ENCODE measurements around the gene CFDP1. TPM values are rescaled to one million over a fixed set of nuclear protein-coding genes. Genes with fewer than 3 reads are reported as not detected.

CFDP1 gene
- total RNA-seq, 1 experiment from 2014 or later = 32.1 TPM

DNA sequence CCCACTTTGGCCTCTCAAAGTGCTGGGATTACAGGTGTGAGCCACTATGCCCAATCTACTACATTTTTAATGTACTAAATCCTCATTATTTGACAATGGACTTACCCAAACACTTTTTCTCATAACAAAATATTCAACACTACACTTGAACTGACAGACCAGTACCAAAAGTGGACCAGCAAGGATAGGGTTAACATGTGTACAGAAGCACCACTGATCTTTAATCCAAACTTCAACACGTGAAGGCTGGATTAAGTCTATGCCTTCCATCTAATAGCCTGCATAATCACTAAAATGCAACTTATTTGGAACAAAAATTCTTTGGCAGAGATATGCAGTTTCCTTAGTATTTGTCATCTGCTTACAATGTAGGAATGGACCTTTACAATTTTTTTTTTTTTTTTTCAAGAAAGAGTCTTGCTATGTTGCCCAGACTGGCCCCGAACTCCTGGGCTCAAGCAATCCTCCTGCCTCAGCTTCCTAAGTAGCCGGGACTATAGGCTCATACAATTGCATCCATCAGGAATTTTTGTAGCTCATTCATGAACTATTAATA lies 121.8 kb downstream of the CFDP1 start:
- BruUV-seq (replicated peaks) = no TSS peak
- H3K4me3 ChIP-seq (ENCODE audit: low read length) = no peak overlapping the region
- H3K4me2 ChIP-seq (ENCODE audit: low read length) = no peak overlapping the region
- no peak overlapping the region for H2AFZ ChIP-seq (ENCODE audit: low read length)
- ChIA-PET POLR2A (ENCODE audit: unreplicated experiment) (no interaction called here), CTCF (no interaction called here)
- no peak overlapping the region for H3K9ac ChIP-seq (ENCODE audit: low read length)
- no peaks in the 10 kb centered on the region for H3K36me3 ChIP-seq (ENCODE audit: low read depth, low read length)
- TF ChIP-seq, protein P1, sequence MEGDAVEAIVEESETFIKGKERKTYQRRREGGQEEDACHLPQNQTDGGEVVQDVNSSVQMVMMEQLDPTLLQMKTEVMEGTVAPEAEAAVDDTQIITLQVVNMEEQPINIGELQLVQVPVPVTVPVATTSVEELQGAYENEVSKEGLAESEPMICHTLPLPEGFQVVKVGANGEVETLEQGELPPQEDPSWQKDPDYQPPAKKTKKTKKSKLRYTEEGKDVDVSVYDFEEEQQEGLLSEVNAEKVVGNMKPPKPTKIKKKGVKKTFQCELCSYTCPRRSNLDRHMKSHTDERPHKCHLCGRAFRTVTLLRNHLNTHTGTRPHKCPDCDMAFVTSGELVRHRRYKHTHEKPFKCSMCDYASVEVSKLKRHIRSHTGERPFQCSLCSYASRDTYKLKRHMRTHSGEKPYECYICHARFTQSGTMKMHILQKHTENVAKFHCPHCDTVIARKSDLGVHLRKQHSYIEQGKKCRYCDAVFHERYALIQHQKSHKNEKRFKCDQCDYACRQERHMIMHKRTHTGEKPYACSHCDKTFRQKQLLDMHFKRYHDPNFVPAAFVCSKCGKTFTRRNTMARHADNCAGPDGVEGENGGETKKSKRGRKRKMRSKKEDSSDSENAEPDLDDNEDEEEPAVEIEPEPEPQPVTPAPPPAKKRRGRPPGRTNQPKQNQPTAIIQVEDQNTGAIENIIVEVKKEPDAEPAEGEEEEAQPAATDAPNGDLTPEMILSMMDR (conservative IDR thresholded peaks at IDR 0.05; ENCODE audit: low read depth, low read length) = no peak
- TF ChIP-seq EZH2 (IDR thresholded peaks at IDR 0.05; ENCODE audit: low read length, unreplicated experiment) (no peak), EZH2phosphoT487 (IDR thresholded peaks at IDR 0.05; ENCODE audit: borderline replicate concordance, low read length) (no peak)
- H3K9me2 ChIP-seq (replicated peaks; ENCODE audit: low read length) = no peaks in the 10 kb centered on the region
- H3K27ac ChIP-seq (ENCODE audit: low read length) = no peak overlapping the region
- no peaks in the 10 kb centered on the region for H3K9me3 ChIP-seq (ENCODE audit: low read length)
- H4K20me1 ChIP-seq (ENCODE audit: low read length) = no peaks in the 10 kb centered on the region
- peaks cover 6% of the 10 kb centered on the region for H3K4me1 ChIP-seq (ENCODE audit: insufficient read depth, low read length)
- H3F3A ChIP-seq (ENCODE audit: low read length, unreplicated experiment) = no peaks in the 10 kb centered on the region
- no peaks in the 10 kb centered on the region for H3K79me2 ChIP-seq (ENCODE audit: low read length)
- H3K27me3 ChIP-seq (ENCODE audit: low read length) = no peaks in the 10 kb centered on the region
- DNase-seq (no peak), ATAC-seq (no peak)
- intact Hi-C loops (cut with micrococcal nuclease) = no loop called here

DNA sequence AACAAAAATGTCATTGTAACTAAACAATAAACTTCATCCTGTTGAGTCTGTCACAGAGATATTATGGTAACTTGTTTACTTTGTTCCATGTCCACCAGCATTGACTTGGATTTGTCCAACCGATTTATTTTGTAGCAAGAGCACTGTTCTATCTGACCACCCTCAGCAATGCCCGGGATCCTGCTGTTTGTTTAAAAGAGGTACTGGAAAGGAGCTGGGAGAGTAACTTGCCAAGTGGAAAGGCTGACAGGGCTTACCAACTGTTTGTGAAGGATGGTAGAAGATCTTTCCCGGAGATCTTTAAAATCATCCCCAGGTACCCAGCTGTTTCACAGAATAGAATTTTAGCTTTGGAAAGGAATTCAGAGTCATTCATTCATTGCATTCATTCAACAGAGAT lies 122.8 kb downstream of the CFDP1 start:
- no peaks in the 10 kb centered on the region for H3K9me3 ChIP-seq (ENCODE audit: low read length)
- no TSS peak for BruUV-seq (replicated peaks)
- no peaks in the 10 kb centered on the region for H3K9me2 ChIP-seq (replicated peaks; ENCODE audit: low read length)
- ATAC-seq (no peak), DNase-seq (no peak)
- H3K4me2 ChIP-seq (ENCODE audit: low read length) = no peak overlapping the region
- H3K9ac ChIP-seq (ENCODE audit: low read length) = no peak overlapping the region
- intact Hi-C loops (cut with micrococcal nuclease) = no loop called here
- peaks cover 14% of the 10 kb centered on the region for H3K4me1 ChIP-seq (ENCODE audit: insufficient read depth, low read length)
- ChIA-PET POLR2A (ENCODE audit: unreplicated experiment) (no interaction called here), CTCF (no interaction called here)
- H2AFZ ChIP-seq (ENCODE audit: low read length) = no peak overlapping the region
- no peak overlapping the region for H3K27ac ChIP-seq (ENCODE audit: low read length)
- no peaks in the 10 kb centered on the region for H3K27me3 ChIP-seq (ENCODE audit: low read length)
- H3K36me3 ChIP-seq (ENCODE audit: low read depth, low read length) = no peaks in the 10 kb centered on the region
- H3K4me3 ChIP-seq (ENCODE audit: low read length) = no peak overlapping the region
- H3F3A ChIP-seq (ENCODE audit: low read length, unreplicated experiment) = peaks cover 3% of the 10 kb centered on the region
- TF ChIP-seq EZH2phosphoT487 (IDR thresholded peaks at IDR 0.05; ENCODE audit: borderline replicate concordance, low read length) (no peak), EZH2 (IDR thresholded peaks at IDR 0.05; ENCODE audit: low read length, unreplicated experiment) (no peak)
- TF ChIP-seq, protein P1 (conservative IDR thresholded peaks at IDR 0.05; ENCODE audit: low read depth, low read length) = no peak
- no peaks in the 10 kb centered on the region for H3K79me2 ChIP-seq (ENCODE audit: low read length)
- H4K20me1 ChIP-seq (ENCODE audit: low read length) = no peaks in the 10 kb centered on the region

DNA sequence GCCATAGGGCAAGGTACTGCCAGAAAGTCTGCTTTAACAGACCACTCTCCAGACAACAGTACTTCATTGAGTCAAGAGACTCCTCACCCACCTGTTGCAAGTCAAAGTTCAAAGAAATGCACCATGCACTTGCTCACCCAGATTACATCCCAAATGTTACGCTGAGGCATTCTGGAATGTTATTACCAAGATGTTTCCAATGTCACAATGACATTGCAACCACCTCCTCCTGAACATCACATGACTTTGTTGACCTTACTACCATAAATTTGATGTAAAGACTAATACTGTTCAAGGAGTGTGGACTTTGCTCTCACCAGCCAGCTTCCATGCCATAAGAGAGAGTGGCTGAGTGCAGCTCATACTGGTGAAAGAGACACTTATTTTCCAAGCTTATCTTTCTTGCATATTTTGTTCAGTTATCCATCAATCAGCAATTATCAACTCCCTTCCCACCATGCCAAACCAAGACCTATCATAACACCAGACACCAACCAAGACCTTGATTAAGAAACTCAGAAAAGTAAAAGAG lies 123.3 kb downstream of the CFDP1 start:
- H3K79me2 ChIP-seq (ENCODE audit: low read length) = no peaks in the 10 kb centered on the region
- H3K4me3 ChIP-seq (ENCODE audit: low read length) = no peak overlapping the region
- POLR2A ChIA-PET (ENCODE audit: unreplicated experiment) = no interaction called here
- no peak overlapping the region for H3K4me2 ChIP-seq (ENCODE audit: low read length)
- DNase-seq (no peak), ATAC-seq (no peak)
- H3F3A ChIP-seq (ENCODE audit: low read length, unreplicated experiment) = peaks cover 5% of the 10 kb centered on the region
- H4K20me1 ChIP-seq (ENCODE audit: low read length) = no peaks in the 10 kb centered on the region
- H3K4me1 ChIP-seq (ENCODE audit: insufficient read depth, low read length) = peaks cover 17% of the 10 kb centered on the region
- H3K9me2 ChIP-seq (replicated peaks; ENCODE audit: low read length) = no peaks in the 10 kb centered on the region
- intact Hi-C loops (cut with micrococcal nuclease) = no loop called here
- H3K27ac ChIP-seq (ENCODE audit: low read length) = no peak overlapping the region
- no peak overlapping the region for H3K9ac ChIP-seq (ENCODE audit: low read length)
- no peaks in the 10 kb centered on the region for H3K9me3 ChIP-seq (ENCODE audit: low read length)
- H3K36me3 ChIP-seq (ENCODE audit: low read depth, low read length) = no peaks in the 10 kb centered on the region
- BruUV-seq (replicated peaks) = no TSS peak
- no peak for TF ChIP-seq EZH2 (IDR thresholded peaks at IDR 0.05; ENCODE audit: low read length, unreplicated experiment)
- no peak for TF ChIP-seq EZH2phosphoT487 (IDR thresholded peaks at IDR 0.05; ENCODE audit: borderline replicate concordance, low read length)
- TF ChIP-seq, protein P1 (conservative IDR thresholded peaks at IDR 0.05; ENCODE audit: low read depth, low read length) = no peak
- H2AFZ ChIP-seq (ENCODE audit: low read length) = no peak overlapping the region
- H3K27me3 ChIP-seq (ENCODE audit: low read length) = no peaks in the 10 kb centered on the region
- CTCF ChIA-PET = no interaction called here

Data from PC-3 (cell line).